Measurements from ENCODE around the gene SYT14.
"Not testable (repeated sequence)": the region's sequence is repeated elsewhere in the genome, so short reads cannot be mapped to it uniquely, and the experiment has no call there.

SYT14 gene

GRCh38 chr1:210189426-210189825, 251.4 kb downstream of the SYT14 start:
- Histone ChIP-seq H3K27me3 (ENCODE audit: insufficient read depth, poor library complexity, severe bottlenecking) (no peaks in the 10 kb centered on the region), H3K27ac (replicated peaks) (no peak overlapping the region), H3K4me3 (replicated peaks; ENCODE audit: insufficient read depth, low read length) (no peak overlapping the region)
- TF ChIP-seq GABPA (IDR thresholded peaks at IDR 0.05; ENCODE audit: low read depth) (no peak), REST (IDR thresholded peaks at IDR 0.05; ENCODE audit: insufficient replicate concordance, low read depth) (no peak), SPI1 (IDR thresholded peaks at IDR 0.05; ENCODE audit: borderline replicate concordance, low read depth) (no peak)
- no peak for DNase-seq (ENCODE audit: low read depth in 1 of 2, low spot score in 1 of 2)

DNA sequence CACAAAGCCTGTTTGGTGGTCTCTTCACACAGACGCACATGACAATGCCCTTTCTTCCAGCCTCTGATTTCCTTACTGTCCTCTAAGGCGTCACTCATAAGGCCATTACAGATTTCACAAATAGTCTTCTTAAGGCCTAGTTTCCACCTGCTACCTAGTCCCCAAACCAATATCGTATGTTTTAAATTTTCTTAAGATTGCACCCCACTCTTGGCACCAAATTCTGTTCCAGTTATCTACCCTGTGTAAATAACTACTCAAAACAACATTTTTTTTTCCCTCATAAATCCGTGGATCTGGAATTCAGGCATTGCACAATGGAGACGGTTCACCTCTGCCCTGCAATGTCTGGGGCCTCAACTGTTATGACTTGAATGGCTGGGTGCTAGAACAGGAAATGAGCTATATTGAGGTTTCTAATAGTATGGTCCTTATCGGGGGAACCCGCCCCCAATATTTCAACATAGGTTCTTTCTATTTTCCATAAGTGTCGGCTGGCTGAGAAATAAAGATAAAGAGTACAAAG, 257.7 kb downstream of the SYT14 start:
- Histone ChIP-seq H3K27ac (replicated peaks) (no peak overlapping the region), H3K27me3 (ENCODE audit: insufficient read depth, poor library complexity, severe bottlenecking) (no peaks in the 10 kb centered on the region), H3K4me3 (replicated peaks; ENCODE audit: insufficient read depth, low read length) (no peak overlapping the region)
- TF ChIP-seq GABPA (IDR thresholded peaks at IDR 0.05; ENCODE audit: low read depth) (no peak), SPI1 (IDR thresholded peaks at IDR 0.05; ENCODE audit: borderline replicate concordance, low read depth) (no peak), CTCF (IDR thresholded peaks at IDR 0.05; ENCODE audit: insufficient read depth, low read length) (no peak), REST (IDR thresholded peaks at IDR 0.05; ENCODE audit: insufficient replicate concordance, low read depth) (no peak), POLR2AphosphoS5 (IDR thresholded peaks at IDR 0.05; ENCODE audit: low read depth) (no peak)
- DNase-seq (ENCODE audit: low read depth in 1 of 2, low spot score in 1 of 2) = no peak

DNA sequence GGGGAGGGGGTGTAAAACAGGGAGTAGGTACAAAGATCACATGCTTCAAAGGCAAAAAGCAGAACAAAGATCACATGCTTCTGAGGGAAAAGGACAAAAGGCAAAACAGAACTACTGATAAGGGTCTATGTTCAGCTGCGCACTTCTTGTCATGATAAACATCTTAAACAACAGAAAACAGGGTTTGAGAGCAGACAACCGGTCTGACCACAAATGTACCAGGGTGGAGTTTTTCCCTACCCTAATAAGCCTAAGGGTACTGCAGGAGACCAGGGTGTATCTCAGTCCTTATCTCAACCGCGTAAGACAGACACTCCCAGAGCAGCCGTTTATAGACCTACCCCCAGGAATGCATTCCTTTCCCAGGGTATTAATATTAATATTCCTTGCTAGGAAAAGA, 258.2 kb downstream of the SYT14 start:
- not testable (repeated sequence) for DNase-seq (ENCODE audit: low read depth in 1 of 2, low spot score in 1 of 2); H3K27ac ChIP-seq (replicated peaks)

GRCh38 chr1:210198840-210199239, 260.8 kb downstream of the SYT14 start:
- Histone ChIP-seq H3K27ac (replicated peaks) (no peak overlapping the region), H3K27me3 (ENCODE audit: insufficient read depth, poor library complexity, severe bottlenecking) (peaks cover 2% of the 10 kb centered on the region), H3K4me3 (replicated peaks; ENCODE audit: insufficient read depth, low read length) (no peak overlapping the region)
- no peak for TF ChIP-seq REST (IDR thresholded peaks at IDR 0.05; ENCODE audit: insufficient replicate concordance, low read depth)
- TF ChIP-seq POLR2AphosphoS5 (IDR thresholded peaks at IDR 0.05; ENCODE audit: low read depth) = no peak
- no peak for TF ChIP-seq SPI1 (IDR thresholded peaks at IDR 0.05; ENCODE audit: borderline replicate concordance, low read depth)
- no peak for TF ChIP-seq CTCF (IDR thresholded peaks at IDR 0.05; ENCODE audit: insufficient read depth, low read length)
- TF ChIP-seq GABPA (IDR thresholded peaks at IDR 0.05; ENCODE audit: low read depth) = no peak
- no peak for DNase-seq (ENCODE audit: low read depth in 1 of 2, low spot score in 1 of 2)

More for the DNA sequence above, 258.2 kb downstream of the SYT14 start:
- H3K27me3 ChIP-seq (ENCODE audit: insufficient read depth, poor library complexity, severe bottlenecking); H3K4me3 ChIP-seq (replicated peaks; ENCODE audit: insufficient read depth, low read length): not testable (repeated sequence)

Data from HL-60 (cell line).